K562 (cell line): ENCODE measurements around the gene FBN3. TPM values are rescaled to one million over a fixed set of nuclear protein-coding genes. Genes with fewer than 3 reads are reported as not detected.
A peak's percentile ranks its signal among the peaks of the same experiment; 100 is the strongest.

ENCODE experiments used
- ATAC-seq: fragments of 200-7000 bp; cut with Tn5 transposase; 3 replicates; pipeline ENCODE4 v1.9.1; 2020; ENCODE audit warnings: moderate library complexity
- BruUV-seq: library from RNA; stranded (reverse); fragments of 400-500 nt; replicated peaks from 2 replicates; lab custom pipeline; 2021; lab: Mats Ljungman, UMichigan
- CTCF ChIA-PET: fragments of 300-600 bp; formaldehyde crosslinking; extraction: SDS; loops from one replicate; lab custom pipeline; 2021; ENCODE audit warnings: low intra/inter-chr PET ratio; lab: Yijun Ruan, JAX
- POLR2A ChIA-PET: fragments of 300-600, 350-650 bp; sonication (Branson Sonifier 250); formaldehyde crosslinking; extraction: SDS; loops from one replicate; lab custom pipeline; 2021; ENCODE audit warnings: antibody characterized with exemption, inconsistent platforms; lab: Yijun Ruan, JAX
- DNase-seq, 4 experiments: peaks; one replicate each; pipeline versions ENCODE4 v3.0.0 to v3.0.0-alpha.2; 2011 to 2018; ENCODE audit warnings: low spot score in 3 of 4, mixed read lengths in 3 of 4; ENCODE audit errors: extremely low read depth in 1 of 4
- FAIRE-seq: peaks from 2 replicates; lab custom pipeline; 2011; peaks lifted over from hg19 to GRCh38; lab: Jason Lieb, UNC
- H2AFZ ChIP-seq: 2 replicates; pipeline ENCODE4 v1.6.0; 2011; ENCODE audit warnings: low read depth, low read length, control low read depth, inconsistent platforms
- H3K27ac ChIP-seq: fragments of 200-600 bp; 3 replicates; pipeline ENCODE4 v1.8.0; 2011; ENCODE audit warnings: low read depth, mild to moderate bottlenecking, control low read depth, inconsistent platforms, low read length, moderate library complexity, mixed read lengths; ENCODE audit errors: extremely low read depth
- H3K27me3 ChIP-seq, 2 experiments: fragments of 300-600 bp in 1 of 2; 2 replicates in 1 of 2; 3 replicates in 1 of 2; pipeline versions ENCODE4 v1.6.0 to v1.8.0; 2011; ENCODE audit warnings: inconsistent platforms in 2 of 2, low read length in 2 of 2, mild to moderate bottlenecking in 1 of 2, mixed read lengths in 1 of 2, moderate library complexity in 1 of 2; ENCODE audit not compliant: control insufficient read depth in 2 of 2, insufficient read depth in 2 of 2
- H3K36me3 ChIP-seq: fragments of 300-600 bp; 3 replicates; pipeline ENCODE4 v1.8.0; 2011; ENCODE audit warnings: mild to moderate bottlenecking, low read length, inconsistent platforms; ENCODE audit not compliant: control insufficient read depth, insufficient read depth
- H3K4me1 ChIP-seq, 2 experiments: fragments of 200-600 bp in 1 of 2; replicated peaks in 1 of 2; 2 replicates in 1 of 2; 3 replicates in 1 of 2; pipeline versions ENCODE4 v1.5.1 to v1.8.0; 2011; ENCODE audit warnings: inconsistent platforms in 2 of 2, low read length in 2 of 2, mild to moderate bottlenecking in 1 of 2, mixed read lengths in 1 of 2, moderate library complexity in 1 of 2; ENCODE audit not compliant: control insufficient read depth in 2 of 2, insufficient read depth in 2 of 2
- H3K4me2 ChIP-seq: 2 replicates; pipeline ENCODE4 v1.6.1; 2011; ENCODE audit warnings: low read length, control low read depth, inconsistent platforms, mixed read lengths; ENCODE audit not compliant: insufficient read depth
- H3K4me3 ChIP-seq: fragments of 200-600 bp; sonication (generic), shearing (Covaris generic); 2 replicates; pipeline ENCODE4 v1.5.1; 2016; ENCODE audit warnings: control low read depth, inconsistent platforms
- H3K79me2 ChIP-seq: fragments of 200-600 bp; 3 replicates; pipeline ENCODE4 v1.8.0; 2011; ENCODE audit warnings: low read length, inconsistent platforms; ENCODE audit not compliant: control insufficient read depth, insufficient read depth
- H3K9ac ChIP-seq, 2 experiments: 2 replicates each; pipeline versions ENCODE4 v1.6.0 to v1.6.1; 2011; ENCODE audit warnings: low read depth in 2 of 2, low read length in 2 of 2, control low read depth in 1 of 2, inconsistent platforms in 1 of 2, mild to moderate bottlenecking in 1 of 2, mixed read lengths in 1 of 2; ENCODE audit not compliant: insufficient read depth in 1 of 2
- H3K9me1 ChIP-seq: one replicate; pipeline ENCODE4 v1.6.0; 2011; ENCODE audit warnings: inconsistent platforms, mild to moderate bottlenecking, low read length, moderate library complexity; ENCODE audit not compliant: control insufficient read depth, insufficient read depth
- H3K9me3 ChIP-seq: replicated peaks from 2 replicates; pipeline ENCODE4 v1.5.1; 2011; ENCODE audit warnings: low read depth, low read length, inconsistent platforms; ENCODE audit not compliant: control insufficient read depth, insufficient read depth
- H4K20me1 ChIP-seq: replicated peaks from 2 replicates; pipeline ENCODE4 v1.6.1; 2011; ENCODE audit warnings: low read length, inconsistent platforms, mixed read lengths; ENCODE audit not compliant: control insufficient read depth, insufficient read depth
- CREBBP ChIP-seq: IDR thresholded peaks from one replicate; pipeline ENCODE4 v1.6.1; 2012; ENCODE audit warnings: low read depth, mild to moderate bottlenecking, control low read depth, inconsistent platforms, low read length
- GABPB2 ChIP-seq: fragments of 250-450 bp; sonication (Bioruptor Pico); conservative IDR thresholded peaks from 2 replicates; pipeline ENCODE4 v1.5.1; 2021; ENCODE audit warnings: mild to moderate bottlenecking
- KLF16 ChIP-seq: IDR thresholded peaks from 2 replicates; pipeline ENCODE4 v1.6.1; 2016; ENCODE audit warnings: antibody characterized with exemption
- MNT ChIP-seq, 2 experiments: fragments of 450-650 bp; conservative IDR thresholded peaks; 2 replicates each; pipeline ENCODE4 v1.6.1; 2017; ENCODE audit warnings: mild to moderate bottlenecking in 2 of 2, moderate library complexity in 2 of 2
- TEAD4 ChIP-seq, 2 experiments: sonication (generic) in 1 of 2; formaldehyde crosslinking in 1 of 2; IDR thresholded peaks; 2 replicates each; pipeline versions ENCODE4 v1.6.1 to v1.8.0; 2012 to 2022; ENCODE audit warnings: borderline replicate concordance in 1 of 2, inconsistent platforms in 1 of 2, low read length in 1 of 2, mild to moderate bottlenecking in 1 of 2, missing genetic modification reagents in 1 of 2
- TRIM24 ChIP-seq, 2 experiments: fragments of 450-650 bp; IDR thresholded peaks; 2 replicates each; pipeline ENCODE4 v1.6.1; 2016
- ZNF121 ChIP-seq: sonication (generic); formaldehyde crosslinking; conservative IDR thresholded peaks from 2 replicates; pipeline ENCODE4 v1.8.0; 2022; ENCODE audit warnings: missing genetic modification reagents
- WGBS: fragments of 100-300 bp; shearing (Covaris generic); methylation state at CpG from one replicate; pipeline ENCODE4 v1.1.6; 2016; ENCODE audit warnings: low coverage, mixed read lengths; ENCODE audit not compliant: insufficient coverage; ENCODE audit errors: missing lambda C conversion rate; 5-methylcytosine and 5-hydroxymethylcytosine counted together
- in situ Hi-C: fragments of 300-500 bp; cut with MboI; formaldehyde crosslinking; loops from 4 replicates; pipeline ENCODE4 v1.15.0; 2018; ENCODE audit warnings: inconsistent platforms, mixed read lengths
- intact Hi-C: fragments of 100-400 bp; cut with micrococcal nuclease; formaldehyde crosslinking; loops from 2 replicates; pipeline ENCODE4 v1.14.2; 2022
- polyA plus RNA-seq, 8 experiments: library from polyadenylated mRNA; depleted of rRNA in 4 of 8; stranded (reverse) in 5 of 8; unstranded in 3 of 8; fragments of >200 nt; fragmentation: Nextera tagmentation in 2 of 8; fragmentation: Illumina TruSeq in 1 of 8; extraction: Ambion mirVana in 2 of 8; extraction: Trizol in 1 of 8; gene quantifications; 2 replicates each; pipeline versions ENCODE4 v1.2.1 to v1.2.3, GENCODE V29; 2011 to 2014; ENCODE audit warnings: inconsistent platforms in 1 of 8, missing spikeins in 1 of 8
- total RNA-seq, 7 experiments: library from RNA; depleted of rRNA in 6 of 7; stranded (reverse); fragments of >200 nt in 6 of 7; fragmentation: Illumina TruSeq in 2 of 7; extraction: Trizol in 2 of 7; gene quantifications; 2 replicates each; pipeline versions ENCODE4 v1.2.1 to v1.2.3, GENCODE V29; 2011 to 2021; ENCODE audit warnings: low replicate concordance in 1 of 7
- TF ChIP-seq, protein P1 (sequence below), 3 experiments: fragments of 200-800 bp in 1 of 3; fragments of 250-450 bp in 1 of 3; fragments of 450-650 bp in 1 of 3; sonication (Bioruptor Pico) in 1 of 3; sonication (Bioruptor generic) in 1 of 3; formaldehyde crosslinking in 1 of 3; IDR thresholded peaks; 2 replicates each; pipeline versions ENCODE4 v1.6.1 to v1.8.0; 2016 to 2022; ENCODE audit warnings: mild to moderate bottlenecking in 2 of 3, missing genetic modification characterization in 2 of 3, missing compliant biosample characterization in 1 of 3, moderate library complexity in 1 of 3

The FBN3 gene
- total and polyA plus RNA-seq, 9 of the 15 experiments (the other 6 are each of a cell fraction or from before 2014, with no cell fraction given) = under 0.01 to 0.29 (median 0.01) TPM; not detected in 4

DNA sequence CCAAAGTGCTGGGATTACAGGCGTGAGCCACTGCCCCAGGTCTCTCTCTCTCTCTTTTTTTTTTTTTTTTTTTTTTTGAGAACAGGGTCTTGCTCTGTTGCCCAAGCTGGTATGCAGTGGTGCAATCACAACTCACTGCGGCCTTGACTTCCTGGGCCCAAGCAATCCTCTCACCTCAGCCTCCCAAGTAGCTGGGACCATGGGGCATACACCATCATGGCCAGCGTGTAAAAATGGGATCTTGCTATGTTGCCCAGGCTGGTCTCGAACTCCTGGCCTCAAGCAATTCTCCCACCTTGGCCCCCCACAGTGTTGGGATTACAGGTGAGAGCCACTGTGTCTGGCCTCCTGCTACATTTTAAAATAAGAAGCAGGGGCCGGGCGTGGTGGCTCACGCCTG, 19.1 kb upstream of the FBN3 start:
- no peaks in the 10 kb centered on the region; a peak in 1 of 5 replicates for H3K27me3 ChIP-seq
- intact Hi-C loops (no loop called here), in situ Hi-C loops (no loop called here)
- no peaks in the 10 kb centered on the region for H3K9me3 ChIP-seq
- H3K4me1 ChIP-seq = no peaks in the 10 kb centered on the region; a peak in 1 of 5 replicates
- DNase-seq (no peak), FAIRE-seq (no peak), ATAC-seq (no peak)
- no peak overlapping the region for H3K4me3 ChIP-seq
- H3K9me1 ChIP-seq = no peaks in the 10 kb centered on the region
- POLR2A ChIA-PET = interaction anchor here (0.8 to 2.0 kb wide), 3 partner anchors 9 to 256 kb away, joined by 3 to 4 read pairs (median 3); no protein-coding TSS in a partner anchor
- H4K20me1 ChIP-seq = no peaks in the 10 kb centered on the region
- no peak overlapping the region for H2AFZ ChIP-seq
- no peak overlapping the region for H3K9ac ChIP-seq
- BruUV-seq = no TSS peak
- TF ChIP-seq ZNF121 (CRISPR knock-in tag) (peak; percentile 80; the same call in 1 of the 2 replicates), GABPB2 (no peak)
- H3K79me2 ChIP-seq = no peaks in the 10 kb centered on the region
- no peak overlapping the region for H3K27ac ChIP-seq
- no peaks in the 10 kb centered on the region for H3K36me3 ChIP-seq
- 26% methylated on average over 6 of the region's 7 CpGs for WGBS
- H3K4me2 ChIP-seq = no peak overlapping the region
- CTCF ChIA-PET = no interaction called here

- ChIA-PET POLR2A (interaction anchor here (0.6 to 2.1 kb wide), 5 partner anchors 10 to 861 kb away, joined by 3 to 8 read pairs (median 3); no protein-coding TSS in a partner anchor), CTCF (no interaction called here)
- Histone ChIP-seq H3K9me3 (no peaks in the 10 kb centered on the region), H3K79me2 (no peaks in the 10 kb centered on the region), H3K9ac (peak overlapping the region in 1 of 2 experiments; percentile 1; a peak in 1 of 4 replicates), H3K4me1 (no peaks in the 10 kb centered on the region; a peak in 1 of 5 replicates), H3K27me3 (no peaks in the 10 kb centered on the region; a peak in 1 of 5 replicates), H3K9me1 (no peaks in the 10 kb centered on the region), H2AFZ (peak overlapping the region; percentile 26; the same call in 1 of the 2 replicates), H4K20me1 (no peaks in the 10 kb centered on the region), H3K4me3 (no peak overlapping the region), H3K36me3 (no peaks in the 10 kb centered on the region), H3K4me2 (no peak overlapping the region), H3K27ac (no peak overlapping the region)
- ATAC-seq = no peak
- FAIRE-seq = no peak
- DNase-seq = no peak
- WGBS = 21% methylated on average over 5 of the region's 6 CpGs
- intact Hi-C loops (no loop called here), in situ Hi-C loops (no loop called here)
- BruUV-seq = no TSS peak
- no peak for TF ChIP-seq MNT (conservative IDR thresholded peaks at IDR 0.05)
- no peak for TF ChIP-seq TRIM24 (IDR thresholded peaks at IDR 0.05)
- TF ChIP-seq KLF16 = no peak
- no peak for TF ChIP-seq CREBBP
- TF ChIP-seq, protein P1, sequence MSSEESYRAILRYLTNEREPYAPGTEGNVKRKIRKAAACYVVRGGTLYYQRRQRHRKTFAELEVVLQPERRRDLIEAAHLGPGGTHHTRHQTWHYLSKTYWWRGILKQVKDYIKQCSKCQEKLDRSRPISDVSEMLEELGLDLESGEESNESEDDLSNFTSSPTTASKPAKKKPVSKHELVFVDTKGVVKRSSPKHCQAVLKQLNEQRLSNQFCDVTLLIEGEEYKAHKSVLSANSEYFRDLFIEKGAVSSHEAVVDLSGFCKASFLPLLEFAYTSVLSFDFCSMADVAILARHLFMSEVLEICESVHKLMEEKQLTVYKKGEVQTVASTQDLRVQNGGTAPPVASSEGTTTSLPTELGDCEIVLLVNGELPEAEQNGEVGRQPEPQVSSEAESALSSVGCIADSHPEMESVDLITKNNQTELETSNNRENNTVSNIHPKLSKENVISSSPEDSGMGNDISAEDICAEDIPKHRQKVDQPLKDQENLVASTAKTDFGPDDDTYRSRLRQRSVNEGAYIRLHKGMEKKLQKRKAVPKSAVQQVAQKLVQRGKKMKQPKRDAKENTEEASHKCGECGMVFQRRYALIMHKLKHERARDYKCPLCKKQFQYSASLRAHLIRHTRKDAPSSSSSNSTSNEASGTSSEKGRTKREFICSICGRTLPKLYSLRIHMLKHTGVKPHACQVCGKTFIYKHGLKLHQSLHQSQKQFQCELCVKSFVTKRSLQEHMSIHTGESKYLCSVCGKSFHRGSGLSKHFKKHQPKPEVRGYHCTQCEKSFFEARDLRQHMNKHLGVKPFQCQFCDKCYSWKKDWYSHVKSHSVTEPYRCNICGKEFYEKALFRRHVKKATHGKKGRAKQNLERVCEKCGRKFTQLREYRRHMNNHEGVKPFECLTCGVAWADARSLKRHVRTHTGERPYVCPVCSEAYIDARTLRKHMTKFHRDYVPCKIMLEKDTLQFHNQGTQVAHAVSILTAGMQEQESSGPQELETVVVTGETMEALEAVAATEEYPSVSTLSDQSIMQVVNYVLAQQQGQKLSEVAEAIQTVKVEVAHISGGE (CRISPR knock-in tag; IDR thresholded peaks at IDR 0.05) = no peak
- TF ChIP-seq TEAD4 (IDR thresholded peaks at IDR 0.05; ENCODE audit: low read length) = no peak
- TF ChIP-seq TEAD4 (CRISPR knock-in tag; IDR thresholded peaks at IDR 0.05; ENCODE audit: borderline replicate concordance) = no peak
Measured at GRCh38 chr19:8167985-8168384, 18.6 kb upstream of the FBN3 start.
